Measurements from ENCODE around the gene ATXN1.

Gene ATXN1

DNA sequence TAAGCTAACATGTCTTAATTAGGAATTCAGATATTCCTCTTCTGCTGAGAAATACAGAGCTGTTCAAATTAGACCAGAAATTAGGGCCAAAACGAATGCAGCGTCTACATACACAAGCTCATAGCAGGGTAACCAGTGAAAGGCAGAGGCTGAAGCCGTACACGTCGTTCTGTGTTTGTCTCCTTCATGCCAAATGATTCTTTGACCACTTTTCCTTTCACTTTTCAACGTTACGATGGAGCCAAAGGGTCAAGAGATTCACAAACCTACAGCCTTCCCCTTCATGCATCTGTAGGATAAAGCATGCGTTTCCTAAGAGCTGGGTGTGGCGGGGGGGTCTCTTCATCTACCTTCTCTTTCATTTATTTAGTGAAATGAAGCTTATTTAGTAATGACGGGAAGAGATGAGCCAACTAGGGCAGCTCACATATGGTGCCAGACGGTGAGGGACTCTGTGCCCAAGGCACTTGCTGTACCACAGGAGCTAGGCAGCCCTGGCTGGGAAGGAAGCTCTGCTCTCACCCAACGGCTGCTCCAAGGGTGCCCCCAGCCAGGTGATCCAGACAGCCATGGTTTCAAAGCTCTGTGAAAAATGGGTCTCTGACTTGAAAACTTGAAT is 178.0 kb downstream of the ATXN1 start:
- no peak for DNase-seq (ENCODE audit: low read depth in 3 of 3, low spot score in 1 of 3)

DNA sequence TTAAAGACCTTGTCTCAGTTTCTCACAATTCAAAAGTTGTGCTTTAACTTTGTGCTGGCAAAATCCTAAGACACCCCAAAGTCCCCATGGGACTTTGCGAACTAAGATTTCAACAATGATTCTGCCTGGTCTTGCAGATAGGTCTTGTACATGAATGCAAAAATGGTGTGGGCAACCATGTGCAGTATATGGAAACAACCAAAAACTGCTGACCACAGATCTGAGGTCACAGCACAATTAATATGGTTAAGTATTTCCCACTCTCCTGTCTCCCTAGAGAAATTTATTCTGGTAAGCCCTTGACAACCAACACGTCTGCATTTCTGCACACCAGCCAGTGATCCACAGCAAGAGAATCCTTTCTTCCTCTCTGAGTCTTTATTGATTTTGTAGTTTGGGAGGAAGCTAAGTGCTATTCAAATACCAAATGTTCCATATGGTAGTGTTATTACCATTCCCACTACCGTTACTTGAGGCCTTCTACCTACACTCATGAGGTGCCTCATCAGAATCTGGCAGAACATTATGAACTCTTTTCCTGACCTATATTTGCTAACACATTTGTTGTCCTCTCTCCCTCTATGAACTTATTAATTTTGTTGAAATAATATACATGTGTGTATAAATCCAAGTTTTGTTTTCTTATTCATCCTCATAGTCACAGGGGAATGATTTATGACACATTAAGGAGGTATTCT is 178.7 kb downstream of the ATXN1 start:
- no peak for DNase-seq (ENCODE audit: low read depth in 3 of 3, low spot score in 1 of 3)

DNA sequence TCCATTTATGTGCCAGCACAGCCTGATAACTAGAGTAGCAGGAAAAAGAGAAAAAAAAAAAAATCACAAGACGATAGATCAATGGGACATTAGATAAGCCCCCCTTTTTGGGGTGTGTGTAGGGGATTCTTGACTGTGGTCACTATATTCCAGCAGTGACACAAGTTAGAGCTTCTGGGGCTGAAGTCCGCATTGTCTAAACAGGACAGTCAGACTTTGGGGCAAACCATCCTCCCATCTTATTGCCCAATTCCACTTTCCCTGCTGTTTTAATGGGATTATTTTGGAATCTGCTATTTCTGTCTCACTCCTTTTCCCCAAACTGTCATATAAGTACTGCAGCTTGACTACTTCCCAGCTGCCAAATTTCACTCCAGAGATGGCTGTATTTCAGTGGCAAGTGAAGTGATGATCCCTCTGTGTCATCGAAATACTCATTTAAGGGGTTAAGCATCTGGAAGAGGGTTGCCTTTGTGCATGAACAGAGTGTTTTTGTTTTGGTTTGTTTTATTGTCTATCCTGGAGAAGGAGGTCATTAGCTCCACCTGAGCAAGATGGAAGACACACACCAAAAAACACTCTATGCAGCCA is 182.5 kb downstream of the ATXN1 start:
- no peak for DNase-seq (ENCODE audit: low read depth in 3 of 3, low spot score in 1 of 3)

DNA sequence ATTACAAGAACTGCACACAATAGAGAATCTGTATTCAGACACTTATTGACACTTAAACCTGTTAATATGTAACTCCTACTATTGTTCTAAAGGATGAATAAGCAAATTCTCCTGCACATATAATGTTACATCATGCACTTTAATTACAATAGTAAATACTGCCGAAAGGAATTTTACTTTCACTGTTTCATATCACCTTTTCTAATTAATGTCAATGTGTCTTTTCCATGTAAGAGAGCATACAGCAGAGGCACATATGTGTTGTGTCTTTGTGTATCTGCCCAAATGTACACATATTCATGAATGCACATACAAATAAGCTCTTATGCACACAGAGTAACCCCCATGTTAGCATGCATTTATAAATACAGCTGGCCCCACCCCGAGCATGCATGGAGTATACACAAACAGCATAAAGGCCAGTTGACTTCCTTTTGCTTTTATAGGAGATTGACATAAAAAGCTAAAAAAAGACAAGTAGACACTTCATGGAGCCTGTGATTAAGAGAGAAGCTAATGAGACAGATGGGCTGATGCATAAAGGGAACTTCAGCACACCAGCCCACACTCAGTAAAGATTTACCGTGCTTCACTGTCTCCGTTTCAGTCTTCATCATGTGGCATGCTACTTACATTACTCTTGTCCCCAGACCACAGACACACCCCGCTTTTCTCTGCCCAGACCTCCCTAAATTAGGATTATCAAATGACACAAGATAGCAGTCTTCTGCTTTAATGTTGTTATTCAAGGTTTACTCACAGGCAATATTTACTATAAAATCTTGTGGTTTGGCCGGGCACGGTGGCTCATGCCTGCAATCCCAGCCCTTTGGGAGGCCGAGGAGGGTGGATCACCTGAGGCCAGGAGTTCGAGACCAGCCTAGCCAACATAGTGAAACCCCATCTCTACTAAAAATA is 184.6 kb downstream of the ATXN1 start:
- no peak for DNase-seq (ENCODE audit: low read depth in 3 of 3, low spot score in 1 of 3)

DNA sequence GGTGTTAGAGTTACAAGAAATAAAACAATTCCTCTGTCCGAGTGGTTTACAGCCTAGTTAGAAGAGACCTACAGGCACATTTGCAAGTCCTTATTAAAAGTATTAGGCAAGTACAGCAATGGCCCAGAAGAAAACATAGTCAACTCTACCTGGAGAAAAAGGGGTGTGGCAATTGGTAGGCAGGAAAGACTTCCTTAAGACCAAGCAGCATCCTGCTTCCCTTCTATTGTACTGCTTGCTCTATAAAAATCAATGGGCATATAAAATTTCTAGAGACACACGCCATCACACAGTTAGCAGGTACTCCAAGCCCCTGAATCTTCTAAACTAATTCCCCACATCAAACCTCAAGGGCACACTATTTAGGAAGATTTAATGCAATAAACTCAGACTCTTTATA is 185.6 kb downstream of the ATXN1 start:
- no peak for DNase-seq (ENCODE audit: low read depth in 3 of 3, low spot score in 1 of 3)

DNA sequence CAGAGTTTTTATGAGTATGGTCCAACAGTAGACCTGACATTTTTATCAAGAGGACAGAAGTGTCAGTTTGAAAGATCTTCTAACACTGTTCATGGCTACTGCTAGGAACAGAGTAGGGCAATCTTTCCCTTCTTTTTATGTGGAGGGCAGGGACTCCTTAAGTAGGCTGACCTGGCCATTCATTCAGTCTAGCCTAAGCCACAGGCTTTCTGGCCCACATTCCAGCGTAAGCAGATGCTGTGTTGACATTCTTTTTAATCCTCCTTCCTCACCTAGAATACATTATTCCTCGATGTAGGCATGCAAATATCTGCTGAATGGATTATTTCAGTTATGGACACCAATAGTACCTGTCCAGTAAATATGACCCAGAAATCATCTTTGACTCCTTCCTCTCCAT is 188.3 kb downstream of the ATXN1 start:
- no peak for DNase-seq (ENCODE audit: low read depth in 3 of 3, low spot score in 1 of 3)

DNA sequence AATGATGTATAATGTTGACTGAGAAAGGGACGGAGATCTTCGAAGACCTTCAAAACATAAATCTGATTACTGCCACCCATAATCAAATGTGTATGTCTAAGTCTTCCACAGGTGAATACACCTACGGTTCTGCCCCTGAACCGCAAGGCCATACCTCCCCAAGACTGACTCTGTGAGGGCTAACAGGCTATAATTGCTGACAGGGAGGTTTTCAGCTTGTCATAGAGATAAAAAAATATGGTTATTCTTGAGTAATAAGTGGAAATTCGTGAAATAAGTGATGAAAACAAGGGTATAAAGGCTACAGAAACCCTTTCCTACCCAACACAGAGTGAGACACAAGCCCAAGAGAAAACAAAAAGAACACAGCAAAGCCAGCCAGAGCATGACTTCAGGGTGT is 188.9 kb downstream of the ATXN1 start:
- DNase-seq (ENCODE audit: low read depth in 3 of 3, low spot score in 1 of 3), result no peak

DNA sequence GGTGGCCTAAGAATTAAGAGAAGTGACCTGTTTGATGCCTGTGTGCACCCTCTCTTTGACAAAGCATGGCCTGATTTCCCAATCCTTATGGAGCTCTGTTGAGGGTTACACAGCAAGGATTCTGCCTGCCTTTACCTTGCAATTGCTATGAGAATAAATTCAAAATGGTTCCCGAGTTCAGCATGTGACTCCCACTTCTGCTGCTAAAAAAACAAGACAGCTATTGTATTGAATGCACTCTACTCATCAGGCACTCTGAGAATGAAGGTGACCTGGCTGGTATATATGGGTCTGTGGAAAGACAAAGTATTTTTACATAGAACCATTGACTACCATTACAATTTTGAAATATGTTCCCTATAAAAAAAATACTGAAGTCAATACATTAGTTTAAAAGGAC is 190.3 kb downstream of the ATXN1 start:
- DNase-seq (ENCODE audit: low read depth in 3 of 3, low spot score in 1 of 3), result no peak

DNA sequence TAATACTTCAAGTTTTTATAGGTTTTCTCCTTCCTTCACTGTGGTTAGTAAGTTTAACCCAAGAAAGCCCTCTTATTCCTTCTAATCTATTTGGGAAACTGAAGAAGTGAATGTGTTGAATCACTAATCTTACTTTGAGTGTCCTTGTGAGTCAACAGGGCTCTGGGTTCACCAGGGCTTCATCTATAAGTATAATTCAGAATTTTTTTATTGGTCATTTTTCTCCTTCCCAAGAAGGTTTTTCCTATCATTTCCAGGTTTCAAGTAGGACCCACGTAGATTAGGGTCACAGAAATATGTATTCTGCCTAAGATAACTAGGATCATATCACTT is 191.1 kb downstream of the ATXN1 start:
- DNase-seq (ENCODE audit: low read depth in 3 of 3, low spot score in 1 of 3), result no peak

DNA sequence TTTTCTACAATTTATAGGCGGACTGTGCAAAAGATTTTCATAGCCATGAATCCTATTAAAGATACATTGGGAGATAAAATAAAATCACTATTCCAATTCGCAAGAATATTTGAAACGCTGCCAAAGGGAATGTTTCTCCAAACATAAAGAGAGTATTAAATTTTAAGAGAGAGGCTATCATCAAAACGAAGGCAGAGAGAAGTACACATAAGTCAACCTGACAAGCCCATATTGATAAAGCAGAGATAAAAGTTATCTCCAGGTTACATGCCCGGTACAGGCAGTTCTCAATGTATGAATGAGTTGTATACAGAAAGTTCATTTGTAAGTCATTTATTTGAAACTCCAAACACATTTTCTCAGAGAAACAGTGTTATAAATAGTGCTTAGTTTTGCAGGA is 193.1 kb downstream of the ATXN1 start:
- no peak for DNase-seq (ENCODE audit: low read depth in 3 of 3, low spot score in 1 of 3)

DNA sequence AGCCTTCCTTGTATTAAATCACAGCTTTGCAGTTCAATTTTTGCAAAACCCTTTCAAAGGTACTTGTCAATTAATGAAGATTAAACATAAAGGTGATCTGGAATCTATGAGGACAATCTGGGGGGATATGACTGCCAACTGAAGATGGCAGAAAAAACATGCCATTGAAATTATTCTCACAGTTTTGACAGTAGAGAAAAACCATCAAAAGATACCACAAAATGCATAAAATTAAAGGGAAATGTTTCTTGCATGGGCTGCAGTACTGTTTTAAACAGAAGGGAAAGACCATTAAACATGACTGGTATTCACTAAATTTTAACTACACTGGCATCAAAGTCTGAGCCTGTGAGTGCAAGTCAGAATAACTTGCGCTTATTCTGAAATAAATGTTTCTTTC is 194.2 kb downstream of the ATXN1 start:
- no peak for DNase-seq (ENCODE audit: low read depth in 3 of 3, low spot score in 1 of 3)

DNA sequence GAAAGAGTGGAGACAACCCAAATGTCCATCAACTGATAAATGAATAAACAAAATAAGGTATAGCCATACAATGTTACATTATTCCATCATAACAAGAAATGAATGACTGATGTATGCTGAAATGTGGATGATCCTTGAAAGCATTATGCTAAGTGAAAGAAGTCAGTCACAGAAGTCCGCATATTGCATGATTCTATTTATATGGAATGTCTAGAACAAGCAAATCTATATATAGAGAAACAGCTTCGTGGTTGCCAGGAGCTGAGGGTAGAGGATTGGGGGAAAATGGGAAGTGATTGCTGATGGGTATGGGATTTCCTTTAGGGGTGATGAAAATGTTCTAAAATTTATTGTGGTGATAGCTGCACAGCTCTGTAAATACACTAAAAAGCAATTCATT is 196.8 kb downstream of the ATXN1 start:
- DNase-seq (ENCODE audit: low read depth in 3 of 3, low spot score in 1 of 3), result no peak

DNA sequence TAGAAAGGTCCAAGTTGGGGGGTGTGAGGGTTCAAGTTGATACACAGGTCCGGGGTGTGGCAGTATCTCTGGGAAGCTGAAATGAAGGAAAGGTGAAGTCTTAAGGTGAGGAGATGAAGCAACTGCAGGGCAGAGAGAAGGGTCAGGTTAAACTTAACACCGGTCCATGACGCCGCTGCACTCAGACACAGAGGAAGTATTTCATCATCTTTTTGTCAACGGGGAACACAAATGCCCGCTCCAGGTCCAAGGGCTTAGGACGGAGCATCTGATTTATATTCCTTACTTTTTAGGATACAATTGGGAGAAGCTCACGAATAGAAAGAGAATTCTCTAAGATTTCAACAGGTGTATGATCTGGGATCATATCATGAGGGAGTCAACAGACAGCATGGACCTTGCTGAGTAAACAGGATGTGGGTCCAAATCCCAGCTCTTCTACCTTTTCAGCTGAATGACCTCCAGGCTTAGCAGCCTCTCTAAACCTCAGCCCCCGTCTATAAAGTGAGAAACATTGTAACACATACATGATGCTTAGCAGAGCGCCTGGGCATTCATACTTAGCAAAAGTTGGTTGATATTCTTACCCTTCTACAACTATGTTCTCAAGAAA is 197.5 kb downstream of the ATXN1 start:
- DNase-seq (ENCODE audit: low read depth in 3 of 3, low spot score in 1 of 3), result no peak

DNA sequence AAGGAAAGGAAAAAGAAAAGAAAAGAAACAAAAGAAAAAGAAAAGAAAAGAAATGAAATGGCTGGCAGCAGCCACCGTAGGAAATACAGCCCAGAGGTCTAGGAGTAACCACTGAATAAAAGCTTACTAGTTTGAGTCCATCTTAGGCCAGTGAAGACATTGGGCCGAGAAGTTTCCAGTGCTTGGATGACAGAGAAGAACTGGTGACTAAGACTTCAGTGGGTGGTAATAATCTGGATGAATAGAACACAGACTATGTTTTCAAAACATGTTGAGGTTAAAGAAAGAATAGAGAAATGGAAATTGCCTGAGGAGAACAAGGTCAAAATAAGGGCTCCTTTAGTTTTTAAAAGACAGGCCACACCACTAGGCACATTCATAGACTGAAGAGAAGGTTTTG is 198.8 kb downstream of the ATXN1 start:
- no peak for DNase-seq (ENCODE audit: low read depth in 3 of 3, low spot score in 1 of 3)

DNA sequence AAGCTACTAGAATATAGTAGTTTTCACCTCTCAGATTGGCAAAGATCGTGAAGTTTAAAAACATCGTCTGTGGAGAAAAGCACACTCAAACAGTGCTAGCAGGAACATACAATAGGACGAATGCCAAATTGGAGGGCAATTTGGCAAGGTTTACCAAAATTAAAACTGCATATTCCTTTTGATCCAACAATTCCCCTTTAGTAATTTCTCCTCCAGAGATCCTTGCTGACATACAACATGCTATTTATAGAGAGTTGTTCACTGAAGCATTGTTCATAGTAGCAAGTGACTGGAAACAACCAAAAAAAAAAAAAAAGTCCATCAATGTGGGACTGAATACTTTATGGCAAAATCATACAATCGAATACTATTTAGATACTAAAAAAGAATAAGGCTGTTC is 202.2 kb downstream of the ATXN1 start:
- DNase-seq (ENCODE audit: low read depth in 3 of 3, low spot score in 1 of 3), result no peak

DNA sequence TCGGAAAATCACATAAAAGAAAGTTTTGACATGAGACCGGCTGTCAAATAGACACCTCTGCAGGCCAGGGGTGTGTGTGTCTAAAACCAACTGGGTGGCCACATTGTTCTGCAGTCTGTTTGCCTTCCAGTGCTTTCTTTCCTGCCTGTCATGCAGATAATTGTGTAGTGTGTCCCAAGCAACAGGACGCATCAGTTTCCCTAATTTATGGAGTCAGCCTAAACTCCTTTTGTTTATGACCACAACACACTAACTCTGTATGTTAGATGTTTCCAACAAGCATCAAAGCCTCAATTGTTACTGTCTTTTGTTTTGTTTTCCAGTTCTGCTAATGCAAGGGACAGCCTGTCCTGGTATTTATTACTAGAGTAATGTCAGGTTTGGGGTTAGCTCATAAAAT is 205.7 kb downstream of the ATXN1 start:
- DNase-seq (ENCODE audit: low read depth in 3 of 3, low spot score in 1 of 3), result no peak

DNA sequence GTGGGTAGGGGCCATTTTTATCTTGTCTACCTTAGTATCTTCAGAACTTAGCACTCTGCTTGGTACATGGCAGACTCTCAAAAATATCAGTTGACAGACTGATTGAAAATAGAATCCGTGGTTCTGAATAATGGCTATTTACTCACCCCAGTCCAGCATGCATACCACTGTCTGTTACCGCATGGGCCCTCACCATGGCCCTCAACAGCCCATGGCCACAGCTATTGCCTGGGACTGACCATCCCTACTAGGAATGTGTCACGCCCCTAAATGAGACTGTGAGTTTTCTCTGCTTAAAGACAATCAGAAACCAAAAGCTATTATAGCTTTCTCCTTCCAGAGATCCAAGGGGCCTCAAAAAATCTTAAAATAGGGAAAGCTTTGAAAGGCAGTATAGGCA is 207.7 kb downstream of the ATXN1 start:
- no peak for DNase-seq (ENCODE audit: low read depth in 3 of 3, low spot score in 1 of 3)

DNA sequence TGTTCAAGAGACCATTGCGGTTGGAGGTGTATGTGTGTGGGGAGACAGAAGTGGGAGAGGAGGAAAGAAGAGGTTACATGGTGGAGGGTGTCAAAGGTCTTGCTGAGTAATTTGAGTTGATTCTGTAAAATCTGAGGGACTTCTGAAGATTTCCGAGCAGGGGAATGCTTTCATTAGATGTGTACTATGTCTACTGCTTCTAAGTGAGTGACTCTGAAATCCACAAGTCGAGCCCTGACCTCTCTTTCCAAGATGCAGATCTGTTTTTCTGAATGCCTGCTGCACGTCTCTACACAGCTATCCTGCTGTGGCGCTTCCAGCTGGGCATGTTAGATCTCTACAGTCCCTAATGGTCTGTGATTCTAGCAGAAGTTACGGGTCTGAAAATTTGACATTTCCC is 209.8 kb downstream of the ATXN1 start:
- no peak for DNase-seq (ENCODE audit: low read depth in 3 of 3, low spot score in 1 of 3)

DNA sequence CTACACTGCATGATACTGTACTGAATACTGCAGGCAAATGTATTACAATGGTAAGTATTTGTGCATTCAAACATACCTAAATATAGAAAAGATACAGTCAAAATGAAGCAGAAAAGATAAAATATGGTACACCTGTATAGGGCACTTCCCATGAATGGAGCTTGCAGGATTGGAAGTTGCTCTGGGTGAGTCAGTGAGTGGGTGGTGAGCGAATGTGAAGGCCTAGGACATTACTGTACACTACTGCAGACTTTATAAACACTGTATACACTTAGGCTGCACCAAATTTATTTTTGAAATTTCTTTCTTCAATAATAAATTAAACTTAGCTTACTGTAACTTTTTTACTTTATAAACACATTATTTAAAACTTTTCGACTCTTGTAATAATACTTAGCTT is 213.1 kb downstream of the ATXN1 start:
- DNase-seq (ENCODE audit: low read depth in 3 of 3, low spot score in 1 of 3), result no peak

DNA sequence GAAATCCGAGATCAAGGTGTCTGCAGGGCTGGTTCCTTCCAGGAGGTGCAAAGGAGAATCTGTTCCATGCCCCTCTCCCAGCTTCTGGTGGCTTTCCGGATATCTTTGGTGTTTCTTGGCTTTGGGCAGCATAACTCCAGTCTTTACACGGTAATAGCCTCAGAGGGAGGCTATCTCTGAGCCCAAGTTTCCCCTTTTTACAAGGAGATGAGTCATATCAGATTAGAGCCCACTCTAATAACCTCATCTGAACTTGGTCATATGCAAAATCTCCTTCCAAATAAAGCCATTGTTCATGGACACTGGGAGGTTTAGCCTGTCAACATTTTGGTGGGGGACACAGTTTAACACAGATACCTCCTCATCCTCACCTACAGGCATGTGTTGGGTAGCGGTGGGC is 213.7 kb downstream of the ATXN1 start:
- no peak for DNase-seq (ENCODE audit: low read depth in 3 of 3, low spot score in 1 of 3)

DNA sequence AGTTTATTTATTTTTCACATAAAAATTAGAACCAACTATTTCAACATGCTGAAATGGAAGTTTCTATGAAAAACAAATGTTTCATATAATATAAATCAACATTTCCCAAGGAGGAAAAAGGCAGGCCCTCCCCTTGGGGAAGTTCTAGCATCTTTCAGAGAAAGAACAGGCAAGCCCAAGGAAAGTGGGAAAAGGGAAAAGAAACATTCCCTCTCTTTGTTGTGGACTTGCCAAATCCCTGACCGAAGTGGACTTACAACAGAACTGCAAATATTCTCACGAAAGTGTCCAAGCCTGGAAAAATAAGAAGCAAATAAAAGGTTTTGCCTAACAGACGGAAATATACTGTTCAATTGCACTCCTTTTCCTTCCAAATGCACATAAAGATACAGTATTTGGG is 214.4 kb downstream of the ATXN1 start:
- no peak for DNase-seq (ENCODE audit: low read depth in 3 of 3, low spot score in 1 of 3)

DNA sequence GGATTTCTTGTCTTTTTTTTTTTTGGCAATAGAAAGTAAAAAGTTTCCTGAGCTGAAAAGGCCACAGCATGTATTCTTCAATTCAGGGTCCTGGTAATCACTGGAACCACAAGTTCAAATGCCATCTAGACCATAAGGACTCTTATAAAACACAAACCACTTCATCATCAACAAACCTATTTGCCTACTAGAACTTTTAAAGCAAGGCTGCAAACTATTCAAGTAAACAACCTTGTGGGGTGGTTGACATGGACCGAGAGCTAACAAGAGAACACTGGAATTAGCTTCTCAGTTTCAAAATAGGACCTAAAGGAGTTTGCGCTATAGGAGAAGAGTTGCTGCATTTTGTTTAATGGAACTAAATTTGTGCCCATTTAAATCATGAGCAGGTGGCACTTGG is 215.9 kb downstream of the ATXN1 start:
- no peak for DNase-seq (ENCODE audit: low read depth in 3 of 3, low spot score in 1 of 3)

Measured in stimulated activated CD4-positive, alpha-beta T cell treated with anti-CD3 and anti-CD28 coated beads, TNF-alpha, amount 100 ng/mL, for 1 hour (primary cell).